Activated CD4-positive, alpha-beta T cell treated with anti-CD3 and anti-CD28 coated beads for 36 hours (primary cell): Measurements from ENCODE around the gene NEBL. TPM values are rescaled to one million over a fixed set of nuclear protein-coding genes. Genes with fewer than 3 reads are reported as not detected.

ENCODE experiments used
- ATAC-seq: fragments of 200-7000 bp; cut with Tn5 transposase; one replicate; pipeline ENCODE4 v1.10.0; 2021; ENCODE audit warnings: mild to moderate bottlenecking, moderate library complexity
- CTCF ChIA-PET: fragments of 350-600 bp; sonication (Branson Sonifier 250); formaldehyde crosslinking; loops from one replicate; lab custom pipeline; 2021; ENCODE audit warnings: antibody characterized with exemption; lab: Charles Lee
- POLR2A ChIA-PET: fragments of 350-600 bp; sonication (Branson Sonifier 250); formaldehyde crosslinking; loops from one replicate; lab custom pipeline; 2021; ENCODE audit warnings: antibody characterized with exemption, inconsistent platforms; lab: Charles Lee
- DNase-seq: peaks from one replicate; pipeline ENCODE4 v3.0.0-alpha.2; 2020
- H3K27ac Mint-ChIP-seq: one replicate; pipeline ENCODE4 v1.8.0; 2021; ENCODE audit warnings: mixed read lengths
- H3K27me3 Mint-ChIP-seq: one replicate; pipeline ENCODE4 v1.8.0; 2021; ENCODE audit warnings: mixed read lengths
- H3K36me3 Mint-ChIP-seq: one replicate; pipeline ENCODE4 v1.8.0; 2021; ENCODE audit warnings: low read depth, mixed read lengths
- H3K4me1 Mint-ChIP-seq: one replicate; pipeline ENCODE4 v1.8.0; 2021; ENCODE audit warnings: mixed read lengths
- H3K4me3 Mint-ChIP-seq: one replicate; pipeline ENCODE4 v1.8.0; 2021; ENCODE audit warnings: mild to moderate bottlenecking, moderate library complexity, mixed read lengths
- H3K9me3 Mint-ChIP-seq: one replicate; pipeline ENCODE4 v1.8.0; 2021; ENCODE audit warnings: low read depth, mixed read lengths
- intact Hi-C, 2 experiments: fragments of 100-400 bp; cut with DNase I in 1 of 2; cut with micrococcal nuclease in 1 of 2; formaldehyde crosslinking; loops; one replicate each; pipeline versions ENCODE4 v1.14.2 to v1.15.1; 2022 to 2024; cut with DNase I, micrococcal nuclease
- total RNA-seq, 2 experiments: library from RNA; stranded (reverse); gene quantifications; one replicate each; pipeline ENCODE4 v1.2.3, GENCODE V29; 2021

NEBL gene
- total RNA-seq, 2 experiments from 2014 or later, result 0.04 to 0.05 TPM

DNA sequence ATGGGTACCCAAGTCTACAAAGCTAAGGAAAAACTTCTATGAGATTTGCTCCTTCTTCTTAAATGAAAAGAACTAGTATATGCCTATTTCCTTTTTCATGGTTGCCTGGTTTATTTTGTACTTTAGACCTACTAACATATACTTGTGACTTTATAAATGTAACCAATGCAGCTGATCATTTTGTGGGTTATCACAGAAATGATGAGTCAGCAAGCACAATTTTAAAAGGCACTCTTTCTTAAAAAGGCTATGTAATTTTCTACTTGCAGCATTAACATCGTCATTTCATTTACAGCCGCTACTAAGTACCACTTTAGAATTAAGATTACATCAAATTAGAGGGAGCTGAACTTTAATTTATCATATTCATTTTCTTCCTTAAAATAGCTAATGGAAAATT is 13.6 kb downstream of the NEBL start:
- ChIA-PET CTCF (no interaction called here), POLR2A (no interaction called here)
- DNase-seq, result no peak
- Mint-ChIP-seq H3K27ac (no peak overlapping the region), H3K27me3 (peaks cover under 1% of the 10 kb centered on the region), H3K9me3 (no peaks in the 10 kb centered on the region), H3K4me1 (no peaks in the 10 kb centered on the region), H3K36me3 (no peaks in the 10 kb centered on the region), H3K4me3 (no peak overlapping the region)
- no peak for ATAC-seq
- intact Hi-C loops, result no loop called here

DNA sequence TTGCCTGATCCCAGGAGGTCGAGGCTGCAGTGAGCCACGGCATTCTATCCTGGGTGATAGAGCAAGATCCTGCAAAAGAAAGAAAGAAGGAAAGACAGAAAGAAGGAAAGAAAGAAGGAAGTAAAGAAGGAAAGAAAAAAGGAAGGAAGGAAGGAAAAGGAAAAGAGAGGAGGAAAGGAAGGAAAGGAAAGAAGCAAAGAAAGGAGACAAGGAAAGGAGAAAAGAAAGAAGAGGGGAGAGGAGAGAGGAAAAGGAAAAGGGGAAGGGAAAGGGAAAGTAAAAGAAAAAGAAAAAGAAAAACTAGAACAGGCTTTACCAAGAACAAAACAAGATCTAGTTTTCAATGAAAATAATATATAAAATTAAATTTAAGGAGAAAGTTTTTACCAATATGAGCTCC is 15.0 kb downstream of the NEBL start:
- Mint-ChIP-seq H3K4me1 (no peaks in the 10 kb centered on the region), H3K4me3 (no peak overlapping the region), H3K9me3 (no peaks in the 10 kb centered on the region), H3K27me3 (no peaks in the 10 kb centered on the region), H3K36me3 (no peaks in the 10 kb centered on the region), H3K27ac (no peak overlapping the region)
- CTCF ChIA-PET, result no interaction called here
- ATAC-seq (no peak), DNase-seq (no peak)
- intact Hi-C loops, result no loop called here
- POLR2A ChIA-PET, result no interaction called here

DNA sequence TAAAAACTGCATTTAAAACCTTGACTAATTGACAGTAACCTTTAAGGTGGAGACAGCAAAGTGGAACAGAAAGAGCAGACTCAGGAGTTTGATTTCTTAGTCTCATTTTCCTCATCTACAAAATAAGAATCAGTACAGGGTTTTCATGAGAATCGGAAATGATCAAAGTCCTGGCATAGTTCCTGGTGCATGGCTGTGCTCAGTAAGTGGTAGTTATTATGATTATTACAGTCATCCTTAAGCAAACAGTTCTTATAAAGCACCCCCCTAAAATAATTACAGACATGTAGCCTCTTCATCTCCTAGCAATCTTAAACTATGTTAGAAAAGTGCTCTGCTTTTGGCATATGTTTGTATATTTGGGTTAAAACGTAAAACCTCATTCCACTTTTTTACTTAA is 18.0 kb downstream of the NEBL start:
- ChIA-PET POLR2A (no interaction called here), CTCF (interaction anchor here (0.6 kb wide), 1 partner anchor 101 kb away, joined by 3 read pairs; no protein-coding TSS in a partner anchor)
- no peaks in the 10 kb centered on the region for H3K36me3 Mint-ChIP-seq
- no peaks in the 10 kb centered on the region for H3K4me1 Mint-ChIP-seq
- H3K4me3 Mint-ChIP-seq, result no peak overlapping the region
- no peaks in the 10 kb centered on the region for H3K27me3 Mint-ChIP-seq
- no peak overlapping the region for H3K27ac Mint-ChIP-seq
- H3K9me3 Mint-ChIP-seq, result no peaks in the 10 kb centered on the region
- intact Hi-C loops, result no loop called here
- DNase-seq (no peak), ATAC-seq (no peak)

DNA sequence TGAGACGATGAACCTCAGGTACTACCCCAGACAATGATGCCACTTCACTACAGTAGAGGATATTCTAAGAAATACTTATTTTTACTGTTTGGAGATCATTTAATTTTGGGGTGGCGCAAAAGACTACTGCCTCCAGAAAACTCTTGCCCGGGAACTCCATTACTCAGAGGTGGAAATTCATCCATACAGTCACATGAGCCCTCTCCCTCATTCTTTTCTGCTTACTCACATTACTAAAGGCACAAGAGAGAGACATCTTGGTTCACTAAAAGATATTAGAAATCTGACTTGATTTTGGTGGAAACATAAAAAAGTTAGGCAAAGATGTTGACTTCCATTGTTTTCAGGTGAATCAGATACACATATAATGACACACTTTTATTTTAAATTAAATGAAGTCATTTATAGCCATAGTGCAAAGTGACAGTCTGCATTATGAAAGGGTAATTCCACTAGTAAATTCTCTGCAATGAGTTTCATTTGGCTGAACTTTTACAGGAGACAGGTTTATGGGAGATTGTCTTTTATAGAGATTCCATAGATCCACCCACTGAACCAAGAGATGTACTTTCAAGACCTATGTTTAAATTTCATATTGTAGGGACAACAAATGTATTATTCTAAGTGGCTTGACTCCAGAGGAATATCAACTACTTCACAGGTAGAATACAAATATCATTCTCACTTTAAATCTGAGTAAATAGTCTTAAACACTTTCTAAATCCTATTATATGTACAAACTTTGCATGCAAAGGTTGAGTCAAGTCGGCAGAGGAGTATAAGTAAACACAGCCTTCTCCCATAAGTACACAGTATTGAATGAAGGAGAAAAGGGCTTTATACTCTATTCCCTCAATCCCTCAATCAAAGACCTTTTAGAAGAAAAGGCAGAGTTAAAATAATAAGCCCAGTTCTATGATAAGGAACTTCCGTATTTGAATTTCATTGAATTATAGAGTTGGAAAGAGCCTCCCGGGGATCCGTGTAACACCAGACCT is 18.8 kb downstream of the NEBL start:
- Mint-ChIP-seq H3K4me3 (no peak overlapping the region), H3K9me3 (no peaks in the 10 kb centered on the region), H3K27me3 (no peaks in the 10 kb centered on the region), H3K36me3 (no peaks in the 10 kb centered on the region), H3K4me1 (no peaks in the 10 kb centered on the region), H3K27ac (no peak overlapping the region)
- no peak for DNase-seq
- POLR2A ChIA-PET, result no interaction called here
- intact Hi-C loops, result no loop called here
- ATAC-seq, result no peak
- CTCF ChIA-PET, result no interaction called here

DNA sequence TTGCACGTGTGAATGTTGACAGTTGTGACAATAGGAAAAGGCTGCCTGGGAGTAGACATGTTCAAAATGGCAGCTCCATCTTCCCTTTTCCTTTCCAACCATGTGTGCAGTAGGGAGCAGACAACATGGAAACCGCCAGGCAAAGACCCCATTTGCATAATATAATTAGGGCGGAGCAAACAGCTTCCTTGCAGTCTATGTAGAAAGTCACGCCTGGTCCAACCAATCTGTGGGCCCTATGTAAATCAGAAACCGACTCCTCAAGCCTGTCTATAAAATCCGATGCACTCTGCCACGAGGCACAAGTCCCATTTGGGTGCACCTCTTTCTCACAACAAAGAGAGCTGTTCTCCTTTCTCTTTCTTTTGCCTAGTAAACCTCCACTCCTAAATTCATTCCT is 19.6 kb downstream of the NEBL start:
- H3K9me3 Mint-ChIP-seq, result no peaks in the 10 kb centered on the region
- CTCF ChIA-PET, result no interaction called here
- no peak overlapping the region for H3K4me3 Mint-ChIP-seq
- no peak overlapping the region for H3K27ac Mint-ChIP-seq
- ATAC-seq (no peak), DNase-seq (no peak)
- no peaks in the 10 kb centered on the region for H3K36me3 Mint-ChIP-seq
- no peaks in the 10 kb centered on the region for H3K27me3 Mint-ChIP-seq
- no peaks in the 10 kb centered on the region for H3K4me1 Mint-ChIP-seq
- intact Hi-C loops, result no loop called here
- POLR2A ChIA-PET, result no interaction called here

DNA sequence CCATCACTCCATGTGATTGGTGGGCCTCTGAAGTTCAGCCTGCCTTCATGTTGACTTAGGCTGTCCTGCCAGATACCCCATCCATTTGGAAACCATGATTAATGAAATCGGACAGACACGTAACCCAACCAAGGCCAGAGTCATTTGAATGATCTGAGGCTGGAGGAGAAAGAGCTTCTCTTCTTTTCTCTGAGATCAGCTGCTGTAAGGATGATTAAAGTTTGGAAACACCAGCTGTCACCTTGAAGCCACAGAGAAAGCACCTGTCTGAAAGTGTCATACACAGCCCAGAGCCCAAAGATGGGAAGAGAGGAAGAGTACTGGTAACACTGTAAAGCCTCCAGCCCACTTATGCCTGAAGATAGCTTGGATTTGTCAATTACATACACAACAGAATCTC is 22.9 kb downstream of the NEBL start:
- intact Hi-C loops, result no loop called here
- no peak for ATAC-seq
- ChIA-PET POLR2A (no interaction called here), CTCF (no interaction called here)
- H3K27me3 Mint-ChIP-seq, result no peaks in the 10 kb centered on the region
- no peaks in the 10 kb centered on the region for H3K4me1 Mint-ChIP-seq
- H3K27ac Mint-ChIP-seq, result no peak overlapping the region
- H3K9me3 Mint-ChIP-seq, result no peaks in the 10 kb centered on the region
- no peak overlapping the region for H3K4me3 Mint-ChIP-seq
- no peak for DNase-seq
- H3K36me3 Mint-ChIP-seq, result no peaks in the 10 kb centered on the region

DNA sequence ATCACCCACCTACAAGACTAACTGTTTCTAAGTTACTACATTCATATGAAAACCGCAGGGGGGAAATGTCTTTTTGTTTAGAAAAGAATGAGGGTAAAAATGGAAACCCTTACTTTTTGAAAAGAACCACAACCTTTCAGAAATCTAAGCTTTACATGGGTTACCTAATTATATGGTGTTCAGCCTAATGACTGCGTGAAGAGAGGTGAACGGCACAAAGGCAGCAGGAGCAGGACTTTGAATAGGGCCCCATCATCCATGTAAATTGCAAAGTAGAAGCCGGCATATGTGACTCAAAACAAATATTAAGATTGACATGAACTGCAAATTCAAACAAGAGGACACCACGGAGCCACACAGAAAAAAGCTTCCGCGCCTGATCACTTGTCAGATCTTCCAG is 25.1 kb downstream of the NEBL start:
- peaks cover 2% of the 10 kb centered on the region for H3K27me3 Mint-ChIP-seq
- intact Hi-C loops, result no loop called here
- POLR2A ChIA-PET, result no interaction called here
- H3K27ac Mint-ChIP-seq, result no peak overlapping the region
- no peaks in the 10 kb centered on the region for H3K36me3 Mint-ChIP-seq
- no peaks in the 10 kb centered on the region for H3K4me1 Mint-ChIP-seq
- H3K9me3 Mint-ChIP-seq, result no peaks in the 10 kb centered on the region
- no peak for DNase-seq
- ATAC-seq, result no peak
- H3K4me3 Mint-ChIP-seq, result no peak overlapping the region
- CTCF ChIA-PET, result interaction anchor here (0.5 kb wide), 1 partner anchor 414 kb away, joined by 3 read pairs; no protein-coding TSS in a partner anchor

DNA sequence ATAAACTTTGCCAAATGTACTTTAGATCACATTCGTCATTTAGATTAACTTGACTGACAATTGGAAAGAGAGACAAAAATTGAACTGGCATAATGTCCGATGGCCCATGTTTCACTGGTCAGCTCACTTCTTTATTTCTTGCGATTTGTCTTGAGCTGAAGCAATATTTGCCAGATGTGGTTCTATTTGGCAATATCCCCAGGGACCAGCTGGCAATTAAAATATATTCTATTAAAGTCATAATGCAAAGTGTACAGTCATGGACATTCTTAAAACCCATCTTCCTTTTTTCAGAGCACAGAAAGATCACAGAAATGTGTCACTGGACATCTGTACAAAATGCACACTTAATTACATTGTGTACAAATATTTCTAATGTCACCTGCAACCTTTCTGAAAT is 26.3 kb downstream of the NEBL start:
- H3K4me1 Mint-ChIP-seq, result no peaks in the 10 kb centered on the region
- ChIA-PET POLR2A (no interaction called here), CTCF (interaction anchor here (0.7 to 1.0 kb wide), 3 partner anchors 11 to 17 kb away, joined by 3 read pairs; no protein-coding TSS in a partner anchor)
- DNase-seq (no peak), ATAC-seq (no peak)
- no peaks in the 10 kb centered on the region for H3K9me3 Mint-ChIP-seq
- H3K4me3 Mint-ChIP-seq, result no peak overlapping the region
- intact Hi-C loops, result no loop called here
- H3K36me3 Mint-ChIP-seq, result no peaks in the 10 kb centered on the region
- H3K27ac Mint-ChIP-seq, result no peak overlapping the region
- peaks cover 2% of the 10 kb centered on the region for H3K27me3 Mint-ChIP-seq

DNA sequence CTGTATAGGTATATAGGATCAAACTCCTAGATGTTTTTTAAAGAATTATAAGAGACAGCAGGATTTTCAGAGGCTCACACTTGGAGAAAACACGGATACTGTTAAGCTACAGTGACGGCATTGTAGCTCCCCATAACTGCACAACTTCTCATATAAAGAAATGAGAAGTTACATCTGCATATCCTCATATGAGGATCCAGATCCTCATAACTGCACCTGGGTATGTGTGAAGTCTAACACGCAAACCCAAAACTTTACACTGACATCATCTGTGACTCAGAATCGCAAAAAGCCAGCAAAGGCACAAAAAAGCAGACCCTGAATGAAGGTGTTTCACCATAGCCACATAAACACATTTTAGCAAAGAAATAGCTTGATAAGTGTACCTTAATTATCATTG is 34.1 kb downstream of the NEBL start:
- ChIA-PET CTCF (no interaction called here), POLR2A (no interaction called here)
- no peak overlapping the region for H3K4me3 Mint-ChIP-seq
- no peaks in the 10 kb centered on the region for H3K9me3 Mint-ChIP-seq
- no peaks in the 10 kb centered on the region for H3K4me1 Mint-ChIP-seq
- no peak overlapping the region for H3K27ac Mint-ChIP-seq
- peaks cover 7% of the 10 kb centered on the region for H3K27me3 Mint-ChIP-seq
- intact Hi-C loops, result no loop called here
- no peak for DNase-seq
- H3K36me3 Mint-ChIP-seq, result no peaks in the 10 kb centered on the region
- no peak for ATAC-seq

DNA sequence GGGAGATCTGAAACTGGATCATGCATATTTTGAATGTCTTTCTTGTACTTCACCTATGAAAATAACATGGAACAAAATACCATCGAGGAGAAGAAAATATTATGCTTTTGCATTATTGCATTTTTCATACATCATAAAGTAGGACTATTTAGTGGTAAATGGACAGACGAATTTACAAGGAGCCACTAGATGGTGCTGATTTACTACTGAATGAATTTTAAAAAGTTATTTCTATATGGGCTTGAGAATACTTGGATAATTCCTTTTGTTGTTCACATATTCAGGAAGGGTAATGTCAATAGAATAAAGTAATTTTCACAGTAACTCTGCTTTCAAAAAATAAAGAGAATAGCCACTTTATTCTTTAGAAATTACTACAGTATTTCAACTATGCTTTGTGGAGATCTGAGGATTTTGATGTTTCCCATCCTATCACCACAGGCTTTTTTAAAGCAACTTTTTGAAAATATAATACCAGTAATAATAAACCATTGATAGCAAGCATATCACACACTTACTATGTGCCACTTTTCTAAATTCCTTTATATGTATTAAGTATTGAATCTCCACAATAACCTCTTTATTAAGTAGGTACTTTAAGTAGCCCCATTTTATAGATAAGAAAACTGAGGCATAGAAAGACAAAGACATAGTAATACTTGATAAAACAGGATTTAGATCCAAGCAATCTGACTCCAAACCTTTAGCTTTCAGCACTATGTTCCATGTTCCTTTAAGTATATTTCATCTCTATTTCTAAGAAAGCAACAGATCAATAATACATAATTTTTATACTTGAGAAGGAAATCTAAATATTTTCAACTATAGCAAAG is 38.6 kb downstream of the NEBL start:
- DNase-seq (no peak), ATAC-seq (no peak)
- H3K4me3 Mint-ChIP-seq, result no peak overlapping the region
- H3K4me1 Mint-ChIP-seq, result no peaks in the 10 kb centered on the region
- ChIA-PET POLR2A (no interaction called here), CTCF (interaction anchor here (1.3 kb wide), 1 partner anchor 12 kb away, joined by 3 read pairs; no protein-coding TSS in a partner anchor)
- H3K9me3 Mint-ChIP-seq, result no peaks in the 10 kb centered on the region
- no peak overlapping the region for H3K27ac Mint-ChIP-seq
- H3K36me3 Mint-ChIP-seq, result no peaks in the 10 kb centered on the region
- intact Hi-C loops, result loop anchor here in 1 of 2 experiments (10.0 kb wide), 1 partner anchor 166 kb away; no protein-coding TSS in a partner anchor
- H3K27me3 Mint-ChIP-seq, result peaks cover 6% of the 10 kb centered on the region

DNA sequence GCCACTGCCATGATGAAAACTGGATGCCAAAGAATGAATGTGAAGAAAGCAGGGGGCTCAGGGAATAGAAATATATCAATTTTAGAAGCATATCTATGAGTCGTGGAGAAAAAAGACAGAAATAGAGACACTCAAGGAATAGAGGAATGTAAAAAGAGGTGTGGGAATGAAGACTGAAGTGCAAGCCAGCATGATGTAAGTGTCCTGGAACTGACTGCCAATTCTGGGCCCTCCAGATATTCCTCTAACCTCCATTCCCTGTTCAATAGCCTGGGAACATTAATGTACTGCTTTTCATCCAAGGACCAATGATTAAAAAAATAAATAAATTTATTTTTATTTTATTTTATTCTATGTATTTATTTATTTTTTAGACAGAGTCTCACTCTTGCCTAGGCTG is 40.6 kb downstream of the NEBL start:
- Mint-ChIP-seq H3K4me1 (no peaks in the 10 kb centered on the region), H3K27ac (no peak overlapping the region), H3K9me3 (no peaks in the 10 kb centered on the region), H3K4me3 (no peak overlapping the region), H3K27me3 (peaks cover 2% of the 10 kb centered on the region), H3K36me3 (no peaks in the 10 kb centered on the region)
- intact Hi-C loops, result loop anchor here in 1 of 2 experiments (10.0 kb wide), 1 partner anchor 168 kb away; no protein-coding TSS in a partner anchor
- DNase-seq (no peak), ATAC-seq (no peak)
- ChIA-PET POLR2A (no interaction called here), CTCF (no interaction called here)
